NCI-H2107 treated with DMSO at 0.1 percent for 48 hours (cell line): ENCODE results near the gene TPSAB1.
"Not testable (repeated sequence)": the region's sequence is repeated elsewhere in the genome, so short reads cannot be mapped to it uniquely, and the experiment has no call there.

ENCODE experiments used
- DNase-seq: peaks from one replicate; lab custom pipeline; 2025; ENCODE audit not compliant: unreplicated experiment; lab: John Stamatoyannopoulos, UW

Gene TPSAB1

DNA sequence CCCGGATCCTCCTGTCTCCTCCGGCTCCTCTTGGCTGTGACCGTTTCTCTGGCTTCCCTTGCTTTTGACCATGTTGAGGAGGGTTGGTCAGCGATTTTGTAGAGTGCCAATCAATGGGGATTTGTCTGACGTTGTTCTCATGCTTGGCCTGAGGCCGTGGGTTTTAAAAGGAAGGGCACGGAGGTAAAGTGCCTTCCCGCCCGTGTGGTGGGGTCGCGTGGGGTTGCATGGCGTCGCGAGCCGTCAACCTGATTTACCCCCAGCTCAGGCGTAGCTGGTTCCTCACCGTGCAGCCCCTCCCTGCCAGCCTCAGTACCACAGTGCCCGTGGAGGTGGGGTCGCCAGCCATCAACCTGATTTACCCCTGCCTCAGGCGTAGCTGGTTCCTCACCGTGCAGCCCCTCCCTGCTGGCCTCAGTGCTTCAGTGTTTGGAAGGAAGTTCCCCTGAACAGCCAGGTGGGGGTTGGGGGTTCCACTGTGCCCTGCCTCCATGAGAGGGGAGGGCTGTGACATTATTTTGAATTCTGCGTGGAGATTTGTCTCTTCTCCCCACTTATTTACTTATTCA lies 5.0 kb downstream of the TPSAB1 start:
- no peak for DNase-seq

DNA sequence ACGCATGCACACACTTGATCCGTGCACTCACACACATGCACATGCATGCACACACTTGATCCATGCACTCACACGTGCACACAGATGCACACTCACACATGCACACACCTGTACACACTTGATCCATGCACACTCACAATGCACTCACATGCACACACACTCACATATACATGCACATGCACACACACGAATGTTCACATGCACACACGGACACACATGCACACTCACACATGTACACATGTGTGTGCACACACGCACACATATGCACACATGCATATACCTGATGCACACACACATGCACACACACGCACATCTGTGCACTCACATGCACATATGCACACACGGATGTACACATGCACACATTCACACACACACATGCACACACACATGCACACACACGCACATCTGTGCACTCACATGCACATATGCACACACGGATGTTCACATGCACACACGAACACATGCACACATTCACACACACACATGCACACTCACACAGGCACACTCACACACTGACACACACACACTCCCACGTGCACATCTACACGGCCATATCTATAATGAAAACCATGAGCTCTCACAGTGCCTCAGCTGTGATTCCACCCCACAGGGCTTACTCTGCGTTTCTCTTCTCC lies 7.5 kb downstream of the TPSAB1 start:
- not testable (repeated sequence) for DNase-seq

- not testable (repeated sequence) for DNase-seq
Measured at GRCh38 chr16:1249031-1249755, 8.7 kb downstream of the TPSAB1 start.

DNA sequence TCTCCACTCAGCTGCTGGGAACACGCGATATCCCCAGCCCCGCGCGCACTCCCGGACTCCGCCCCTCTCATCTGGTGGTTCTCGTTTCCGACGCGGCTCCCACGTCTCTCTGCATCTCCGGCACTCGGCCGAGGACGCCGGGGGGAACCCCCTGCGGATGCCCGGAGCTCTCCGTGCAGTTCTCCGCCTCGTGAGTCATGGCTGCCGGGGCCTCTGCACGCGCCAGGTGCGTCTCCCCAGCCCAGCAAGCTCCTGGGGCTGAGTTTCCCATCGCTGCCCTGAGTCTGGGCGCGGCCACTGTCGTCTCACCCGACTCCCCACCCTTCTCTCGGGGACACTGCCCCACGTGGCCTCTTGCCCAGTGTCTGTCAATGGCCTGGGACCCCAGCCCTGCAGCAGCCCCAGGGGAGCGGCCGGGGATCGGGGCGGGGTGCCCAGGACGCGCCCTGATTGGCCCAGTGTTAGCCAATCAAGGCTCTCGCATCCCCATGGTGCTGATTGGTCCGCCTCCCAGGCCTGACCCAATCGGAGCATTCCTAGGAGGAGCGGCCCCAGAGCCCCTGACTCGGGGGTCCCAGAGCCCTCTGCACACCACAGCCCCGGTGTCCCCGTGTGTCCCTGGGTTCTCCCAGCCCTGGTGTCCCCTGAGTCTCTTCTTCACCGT lies 13.3 kb downstream of the TPSAB1 start:
- not testable (repeated sequence) for DNase-seq

- DNase-seq, result not testable (repeated sequence)
Measured at GRCh38 chr16:1254821-1255220, 14.3 kb downstream of the TPSAB1 start.

- not testable (repeated sequence) for DNase-seq
Measured at GRCh38 chr16:1255276-1256122, 15.0 kb downstream of the TPSAB1 start, which contains the start of gene TPSD1. TPSD1 (plus strand) TSS chr16:1256069; CDS start chr16:1256281, 212 bp downstream.

DNA sequence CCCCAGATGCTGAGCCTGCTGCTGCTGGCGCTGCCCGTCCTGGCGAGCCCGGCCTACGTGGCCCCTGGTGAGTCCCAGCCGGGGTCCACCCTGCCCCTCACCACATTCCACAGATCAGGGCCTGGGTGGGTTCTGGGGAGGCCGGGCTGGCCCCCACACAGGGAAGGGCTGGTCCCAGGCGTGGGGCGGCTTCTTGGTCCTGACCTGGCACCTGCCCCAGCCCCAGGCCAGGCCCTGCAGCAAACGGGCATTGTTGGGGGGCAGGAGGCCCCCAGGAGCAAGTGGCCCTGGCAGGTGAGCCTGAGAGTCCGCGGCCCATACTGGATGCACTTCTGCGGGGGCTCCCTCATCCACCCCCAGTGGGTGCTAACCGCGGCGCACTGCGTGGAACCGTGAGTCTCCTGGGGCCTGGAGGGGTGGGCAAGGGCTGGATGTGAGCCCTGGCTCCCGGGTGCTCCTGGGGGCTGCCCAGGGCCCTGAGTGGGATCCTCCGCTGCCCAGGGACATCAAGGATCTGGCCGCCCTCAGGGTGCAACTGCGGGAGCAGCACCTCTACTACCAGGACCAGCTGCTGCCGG lies 15.9 kb downstream of the TPSAB1 start:
- not testable (repeated sequence) for DNase-seq

DNA sequence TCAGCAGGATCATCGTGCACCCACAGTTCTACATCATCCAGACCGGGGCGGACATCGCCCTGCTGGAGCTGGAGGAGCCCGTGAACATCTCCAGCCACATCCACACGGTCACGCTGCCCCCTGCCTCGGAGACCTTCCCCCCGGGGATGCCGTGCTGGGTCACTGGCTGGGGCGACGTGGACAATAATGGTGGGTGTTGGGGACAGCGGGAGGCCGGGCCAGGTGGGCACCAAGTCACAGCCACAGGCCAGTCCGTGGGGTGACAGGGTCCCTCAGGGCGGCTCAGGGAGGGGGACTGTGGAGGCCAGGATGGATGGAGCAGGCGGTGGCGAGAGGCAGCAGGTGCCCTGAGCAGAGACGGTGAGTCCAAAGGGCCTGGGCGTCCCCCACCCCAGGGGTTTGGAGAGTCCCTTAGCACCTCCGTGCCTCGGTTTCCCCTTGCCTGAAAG lies 16.4 kb downstream of the TPSAB1 start:
- no peak for DNase-seq

GRCh38 chr16:1257561-1258224 lies 17.2 kb downstream of the TPSAB1 start:
- no peak for DNase-seq

DNA sequence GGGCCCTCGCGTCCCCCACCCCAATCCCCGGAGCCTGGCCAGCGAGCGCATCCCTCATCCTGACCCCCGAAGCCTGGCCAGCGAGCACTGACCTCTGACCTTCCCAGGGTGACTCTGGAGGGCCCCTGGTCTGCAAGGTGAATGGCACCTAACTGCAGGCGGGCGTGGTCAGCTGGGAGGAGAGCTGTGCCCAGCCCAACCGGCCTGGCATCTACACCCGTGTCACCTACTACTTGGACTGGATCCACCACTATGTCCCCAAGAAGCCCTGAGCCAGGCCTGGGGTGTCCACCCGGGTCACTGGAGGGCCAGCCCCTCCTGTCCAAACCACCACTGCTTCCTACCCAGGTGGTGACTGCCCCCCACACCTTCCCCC lies 17.7 kb downstream of the TPSAB1 start:
- no peak for DNase-seq

DNA sequence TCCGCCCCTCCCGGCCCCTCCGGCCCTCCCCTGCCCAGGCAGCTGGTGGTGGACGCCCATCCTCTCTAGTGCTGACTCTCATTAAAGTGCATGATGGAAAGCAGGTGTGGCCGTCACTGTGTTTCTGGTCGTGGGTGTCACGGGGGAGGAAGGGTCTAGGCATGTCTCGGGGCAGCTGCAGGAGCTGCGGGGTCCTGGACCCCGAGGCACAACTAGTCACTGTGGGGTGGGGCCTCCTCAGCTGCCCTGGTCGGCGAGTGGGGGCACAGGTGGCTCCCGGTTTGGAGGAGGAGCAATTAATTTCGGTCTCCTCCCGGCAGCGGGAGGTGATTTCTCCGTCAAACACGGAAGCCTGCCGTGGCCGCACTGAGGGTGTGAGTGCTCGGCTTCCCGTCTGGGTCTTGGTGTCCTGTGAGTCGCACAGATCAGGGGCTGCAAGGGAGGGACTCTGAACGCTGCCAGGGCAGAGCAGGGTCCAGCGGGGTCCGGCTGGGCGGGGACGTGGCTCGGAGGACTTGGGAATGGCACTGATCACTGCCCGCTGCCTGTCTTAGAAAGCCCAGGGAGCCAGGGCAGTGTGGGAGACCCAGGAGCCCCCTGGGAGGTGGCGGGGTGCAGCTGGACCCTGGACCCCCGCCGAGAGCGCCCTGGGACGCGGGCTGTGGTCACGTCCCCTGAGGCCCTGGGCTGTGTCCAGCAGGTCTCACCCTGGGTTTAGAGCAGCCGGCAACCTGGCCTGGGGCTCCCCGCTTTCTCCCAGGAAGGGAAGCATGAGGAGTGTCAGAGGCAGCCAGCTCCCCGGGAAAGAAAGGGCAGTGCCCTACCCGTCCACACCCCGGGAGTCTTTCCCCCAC lies 18.6 kb downstream of the TPSAB1 start:
- peak; percentile 20 for DNase-seq

- DNase-seq, result no peak
Measured at GRCh38 chr16:1259760-1260068, 19.2 kb downstream of the TPSAB1 start.

DNA sequence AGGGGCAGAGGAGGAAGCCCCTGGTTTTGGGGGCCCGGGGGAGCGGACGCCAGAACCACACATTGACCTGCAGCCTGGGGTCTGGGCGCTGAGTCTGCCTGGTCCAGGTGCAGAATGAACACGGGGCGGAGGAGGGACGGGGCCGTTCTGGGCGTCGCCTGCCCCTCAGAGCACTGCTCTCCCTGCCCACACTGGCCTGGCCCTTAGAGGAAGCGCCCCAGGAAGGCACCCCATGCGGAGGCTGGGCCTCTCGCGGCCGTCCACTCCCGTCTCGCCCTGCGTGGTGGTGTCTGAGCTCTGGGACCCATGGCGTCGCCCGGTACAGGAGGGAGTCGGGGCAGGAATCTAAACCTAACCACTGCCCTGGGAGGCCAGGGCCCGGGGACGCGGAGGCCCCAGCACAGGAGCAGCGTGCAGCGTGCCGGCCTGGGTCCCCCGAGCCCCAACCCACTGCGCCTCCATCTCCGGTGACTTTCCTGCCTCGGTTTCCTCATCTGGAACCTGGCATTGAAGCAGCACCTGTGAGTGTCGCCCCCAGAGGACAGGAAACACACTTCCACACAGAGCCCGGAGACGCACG lies 19.7 kb downstream of the TPSAB1 start:
- no peak for DNase-seq

GRCh38 chr16:1261131-1261892 lies 20.8 kb downstream of the TPSAB1 start:
- peak; percentile 49 for DNase-seq

DNA sequence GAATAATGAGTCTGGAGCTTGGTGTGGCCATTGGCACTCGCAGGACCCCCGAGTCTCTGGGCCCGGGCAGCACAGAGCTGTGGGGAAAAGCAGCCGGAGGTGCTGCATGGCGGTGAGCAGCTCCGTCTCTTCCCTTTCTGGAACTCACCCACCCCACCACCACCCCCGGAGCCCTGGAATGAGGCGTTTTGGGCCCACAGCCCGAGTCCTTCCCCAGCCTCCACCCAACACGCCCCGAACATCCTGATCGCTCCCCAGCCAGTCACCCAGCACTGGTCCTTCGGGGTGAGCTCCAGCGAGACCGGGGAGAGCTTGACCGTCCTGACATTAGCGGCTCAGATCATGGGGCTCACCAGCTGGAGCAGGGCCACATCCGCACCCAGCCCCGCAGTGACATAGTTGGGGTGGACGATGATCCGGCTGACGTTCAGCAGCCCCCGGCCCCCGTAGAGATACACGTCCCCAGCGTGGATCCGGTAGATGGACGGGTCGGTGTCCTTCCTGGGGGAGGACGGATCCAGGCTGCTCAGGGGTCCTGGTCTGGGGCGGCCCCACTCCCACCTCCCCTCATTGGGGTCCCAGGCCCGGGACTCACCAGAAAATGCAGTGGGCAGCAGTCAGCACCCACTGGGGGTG lies 21.8 kb downstream of the TPSAB1 start:
- DNase-seq, result no peak

DNA sequence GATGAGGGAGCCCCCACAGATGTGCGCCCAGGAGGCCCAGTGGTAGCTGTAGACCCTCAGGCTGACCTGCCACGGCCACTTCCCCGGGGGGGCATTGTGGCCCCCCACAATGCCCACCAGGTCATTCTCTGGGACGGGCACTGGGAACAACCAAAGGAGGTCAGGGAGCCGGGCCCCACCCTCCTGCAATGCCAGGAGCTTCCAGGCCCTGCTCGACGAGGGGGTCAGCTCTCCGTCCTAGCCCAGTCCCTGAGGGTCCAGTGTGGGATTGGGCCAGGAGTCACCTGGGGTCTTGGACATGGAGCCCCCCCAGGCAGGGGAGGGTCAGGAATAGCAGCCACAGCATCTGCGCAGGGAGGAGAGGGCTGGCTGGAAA lies 22.3 kb downstream of the TPSAB1 start:
- DNase-seq, result no peak

DNA sequence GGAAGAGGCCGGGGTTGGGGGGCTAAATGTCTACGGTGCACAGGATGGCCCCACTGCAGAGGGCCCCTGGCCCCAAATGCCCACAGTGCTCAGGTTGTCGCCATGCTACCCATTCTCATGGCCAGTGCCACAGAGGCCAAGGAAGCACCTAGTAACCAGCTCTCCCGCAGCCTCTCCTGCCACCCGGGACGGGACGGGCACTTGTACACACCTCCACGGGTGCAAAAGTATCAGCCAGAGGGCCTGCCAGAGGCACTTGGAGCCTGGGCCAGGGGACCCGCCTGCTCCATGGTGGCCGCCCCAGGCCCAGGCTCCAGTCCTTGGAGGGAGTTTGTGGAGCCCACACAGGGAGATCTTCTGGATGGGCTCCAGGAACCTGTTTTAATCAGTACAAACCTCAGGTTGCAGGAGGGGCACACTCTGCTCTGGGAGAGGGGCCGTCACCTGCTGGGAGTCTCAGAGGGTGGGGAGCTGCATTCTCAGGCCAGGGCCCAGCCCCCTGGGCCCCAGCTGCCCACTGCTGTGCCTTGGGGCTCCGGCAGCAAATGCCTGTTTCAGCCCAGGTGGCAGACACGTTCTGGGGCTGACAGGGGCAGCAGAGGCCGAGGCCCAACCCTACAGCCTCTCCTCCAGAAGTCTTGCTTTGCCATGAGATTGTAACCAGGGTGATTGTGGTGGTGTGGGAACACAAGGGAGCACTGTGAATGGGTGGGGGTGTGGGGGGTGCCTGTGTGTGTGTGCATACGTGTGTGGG lies 23.3 kb downstream of the TPSAB1 start:
- no peak for DNase-seq
